Liver (tissue), 9 donors: ENCODE data around the gene CFL1. TPM values are rescaled to one million over a fixed set of nuclear protein-coding genes. Genes with fewer than 3 reads are reported as not detected.

Experiments
- DNase-seq: peaks from one replicate; pipeline ENCODE4 v3.0.0-alpha.2; 2017; ENCODE audit warnings: low spot score
- H3K27ac ChIP-seq, 2 donors: one replicate each; pipeline ENCODE4 v1.7.0; 2013; ENCODE audit warnings: inconsistent platforms in 2 of 2, low read length in 2 of 2, control low read depth in 1 of 2, low read depth in 1 of 2, mild to moderate bottlenecking in 1 of 2
- H3K27me3 ChIP-seq, 4 donors: one replicate each; pipeline versions ENCODE4 v1.6.1 to v1.7.0; 2013; ENCODE audit warnings: low read length in 3 of 4, inconsistent platforms in 1 of 4, mild to moderate bottlenecking in 1 of 4, moderate library complexity in 1 of 4; ENCODE audit not compliant: control insufficient read depth in 4 of 4, insufficient read depth in 4 of 4
- H3K36me3 ChIP-seq, 4 donors: one replicate each; pipeline versions ENCODE4 v1.6.1 to v1.7.0; 2013; ENCODE audit warnings: low read length in 3 of 4, mild to moderate bottlenecking in 3 of 4, low read depth in 1 of 4, moderate library complexity in 1 of 4; ENCODE audit not compliant: control insufficient read depth in 4 of 4, insufficient read depth in 3 of 4
- H3K4me1 ChIP-seq, 4 donors: one replicate each; pipeline versions ENCODE4 v1.6.1 to v1.7.0; 2013; ENCODE audit warnings: low read length in 3 of 4, mild to moderate bottlenecking in 3 of 4, moderate library complexity in 1 of 4; ENCODE audit not compliant: control insufficient read depth in 4 of 4, insufficient read depth in 4 of 4
- H3K4me3 ChIP-seq, 3 donors: one replicate each; pipeline versions ENCODE4 v1.6.1 to v1.7.0; 2013; ENCODE audit warnings: low read length in 3 of 3, control low read depth in 1 of 3, low read depth in 1 of 3, mild to moderate bottlenecking in 1 of 3
- H3K9ac ChIP-seq, 2 donors: one replicate each; pipeline ENCODE4 v1.7.0; 2013; ENCODE audit warnings: low read length in 2 of 2, mild to moderate bottlenecking in 2 of 2, moderate library complexity in 2 of 2, control low read depth in 1 of 2, low read depth in 1 of 2
- H3K9me3 ChIP-seq, 4 donors: one replicate each; pipeline versions ENCODE4 v1.6.1 to v1.7.0; 2013; ENCODE audit warnings: low read length in 3 of 4; ENCODE audit not compliant: control insufficient read depth in 4 of 4
- ATF3 ChIP-seq: IDR thresholded peaks from 2 replicates; pipeline ENCODE4 v1.6.1; 2016; ENCODE audit warnings: antibody characterized with exemption
- CTCF ChIP-seq: fragments of 150-350 bp; IDR thresholded peaks from 2 replicates; pipeline ENCODE4 v1.5.1; 2017; ENCODE audit warnings: improper control_type of control experiment, low read depth, low read length; ENCODE audit not compliant: missing input control
- FOXA1 ChIP-seq: IDR thresholded peaks from 2 replicates; pipeline ENCODE4 v1.6.1; 2016; ENCODE audit warnings: antibody characterized with exemption
- HNF4G ChIP-seq: IDR thresholded peaks from 2 replicates; pipeline ENCODE4 v1.6.1; 2016; ENCODE audit warnings: antibody characterized with exemption
- JUND ChIP-seq, 2 donors: IDR thresholded peaks; 2 replicates each; pipeline ENCODE4 v1.6.1; 2016; ENCODE audit warnings: antibody characterized with exemption in 2 of 2
- REST ChIP-seq: IDR thresholded peaks from 2 replicates; pipeline ENCODE4 v1.6.1; 2016; ENCODE audit warnings: antibody characterized with exemption, mild to moderate bottlenecking
- TAF1 ChIP-seq: conservative IDR thresholded peaks from 2 replicates; pipeline ENCODE4 v1.6.1; 2016; ENCODE audit warnings: antibody characterized with exemption, mild to moderate bottlenecking
- WGBS: extraction: QIAGEN DNeasy Blood & Tissue Kit; methylation state at CpG from one replicate; pipeline ENCODE4 v1.1.7; 2013; 5-methylcytosine and 5-hydroxymethylcytosine counted together
- polyA plus RNA-seq, 2 donors: library from polyadenylated mRNA; stranded (reverse) in 1 of 2; unstranded in 1 of 2; fragments of 200-250 nt in 1 of 2; fragments of >200 nt in 1 of 2; fragmentation: Nextera tagmentation in 1 of 2; extraction: Ambion mirVana in 1 of 2; gene quantifications; one replicate each; pipeline versions ENCODE4 v1.2.1 to v1.2.3, GENCODE V29; 2013 to 2015
- total RNA-seq, 2 donors: library from RNA; depleted of rRNA; stranded (reverse); fragments of >200 nt; gene quantifications; one replicate each; pipeline ENCODE4 v1.2.3, GENCODE V29; 2014
- donor health status: healthy.
- donor health status: healthy.
- donor health status: healthy.
- donor health status: healthy.
- donor health status: healthy.

The CFL1 gene
- total and polyA plus RNA-seq, 4 donors, result 184 to 498 (median 282) TPM

- 1% methylated on average over 10 of the region's 10 CpGs for WGBS
- Histone ChIP-seq H3K27ac (peak overlapping the region; percentile 81 to 96), H3K4me3 (peak overlapping the region; percentile 46 to 84 (median 59)), H3K36me3 (peaks cover 11 to 32% (median 24%) of the 10 kb centered on the region in 4 donors), H3K9ac (peak overlapping the region; percentile 4 to 84), H3K27me3 (no peaks in the 10 kb centered on the region), H3K9me3 (no peaks in the 10 kb centered on the region), H3K4me1 (peaks cover 10 to 48% (median 32%) of the 10 kb centered on the region in 4 donors)
- no peak for DNase-seq
- TF ChIP-seq REST (no peak), TAF1 (no peak), JUND (IDR thresholded peaks at IDR 0.05) (peak in 1 of 2 donors; percentile 9)
These were observed 704 bp upstream of the CFL1 start for GRCh38 chr11:65858681-65859087.

- WGBS, result under 1% methylated on average over 49 of the region's 49 CpGs
- Histone ChIP-seq H3K9me3 (no peaks in the 10 kb centered on the region), H3K36me3 (peaks cover 9 to 35% (median 21%) of the 10 kb centered on the region in 4 donors), H3K9ac (peak overlapping the region in 1 of 2 donors; percentile 85), H3K4me1 (peaks cover 10 to 48% (median 32%) of the 10 kb centered on the region in 4 donors), H3K4me3 (peak overlapping the region; percentile 68 to 96 (median 91)), H3K27me3 (no peaks in the 10 kb centered on the region), H3K27ac (peak overlapping the region; percentile 90 to 94)
- TF ChIP-seq HNF4G, result no peak
- TF ChIP-seq CTCF, result no peak
- no peak for TF ChIP-seq FOXA1
- no peak for TF ChIP-seq JUND (IDR thresholded peaks at IDR 0.05)
- TF ChIP-seq TAF1, result no peak
- no peak for TF ChIP-seq ATF3
- no peak for TF ChIP-seq REST
- DNase-seq, result peak; percentile 83
These were observed 504 bp downstream of the CFL1 start for GRCh38 chr11:65857500-65857852.
